Neural cell (in vitro differentiated cells): ENCODE measurements around the gene CEMP1. TPM values are rescaled to one million over a fixed set of nuclear protein-coding genes. Genes with fewer than 3 reads are reported as not detected.

ENCODE experiments used
- H2AFZ ChIP-seq: fragments of 200-600, 300-800 bp; sonication (generic), shearing (Covaris generic); 2 replicates; pipeline ENCODE4 v1.6.0; 2014; ENCODE audit warnings: low read depth, mild to moderate bottlenecking, antibody characterized with exemption, low read length, moderate library complexity
- H3F3A ChIP-seq: fragments of 200-600 bp; shearing (Covaris generic); 2 replicates; pipeline ENCODE4 v1.6.1; 2016; ENCODE audit warnings: mild to moderate bottlenecking, moderate library complexity, mixed read lengths, antibody characterized with exemption, low read length; ENCODE audit not compliant: insufficient read depth, poor library complexity, severe bottlenecking
- H3K27ac ChIP-seq: fragments of 200-600, 300-800 bp; sonication (generic), shearing (Covaris generic); 2 replicates; pipeline ENCODE4 v1.5.1; 2014; ENCODE audit warnings: mild to moderate bottlenecking, low read length, moderate library complexity
- H3K27me3 ChIP-seq: fragments of 300-800, 200-600 bp; sonication (generic), shearing (Covaris generic); 2 replicates; pipeline ENCODE4 v1.6.0; 2014; ENCODE audit warnings: mild to moderate bottlenecking, low read depth, low read length, moderate library complexity; ENCODE audit not compliant: insufficient read depth
- H3K36me3 ChIP-seq: fragments of 300-800, 200-600 bp; sonication (generic), shearing (Covaris generic); 2 replicates; pipeline ENCODE4 v1.5.1; 2014; ENCODE audit warnings: mild to moderate bottlenecking, antibody characterized with exemption, low read length, moderate library complexity; ENCODE audit not compliant: insufficient read depth
- H3K4me2 ChIP-seq: fragments of 300-800, 200-600 bp; sonication (generic), shearing (Covaris generic); 2 replicates; pipeline ENCODE4 v1.6.0; 2014; ENCODE audit warnings: mild to moderate bottlenecking, low read length
- H3K4me3 ChIP-seq: fragments of 300-800, 200-600 bp; sonication (generic), shearing (Covaris generic); 2 replicates; pipeline ENCODE4 v1.5.1; 2014; ENCODE audit warnings: mild to moderate bottlenecking, low read length, moderate library complexity
- H3K79me2 ChIP-seq: fragments of 200-600 bp; shearing (Covaris generic); replicated peaks from 2 replicates; pipeline ENCODE4 v1.6.0; 2014; ENCODE audit warnings: mild to moderate bottlenecking, low read length, moderate library complexity; ENCODE audit not compliant: insufficient read depth
- H3K9ac ChIP-seq: fragments of 300-800, 200-600 bp; sonication (generic), shearing (Covaris generic); 2 replicates; pipeline ENCODE4 v1.6.1; 2016; ENCODE audit warnings: mild to moderate bottlenecking, low read length, mixed read lengths
- H3K9me2 ChIP-seq: fragments of 200-600 bp; shearing (Covaris generic); 2 replicates; pipeline ENCODE4 v1.6.1; 2016; ENCODE audit warnings: mild to moderate bottlenecking, low read length, mixed read lengths; ENCODE audit not compliant: insufficient read depth
- H3K9me3 ChIP-seq: fragments of 200-600, 300-800 bp; sonication (generic), shearing (Covaris generic); 2 replicates; pipeline ENCODE4 v1.6.1; 2016; ENCODE audit warnings: mild to moderate bottlenecking, mixed run types, low read length, moderate library complexity, mixed read lengths
- H4K20me1 ChIP-seq: fragments of 200-600 bp; shearing (Covaris generic); 2 replicates; pipeline ENCODE4 v1.6.1; 2016; ENCODE audit warnings: mild to moderate bottlenecking, mixed run types; ENCODE audit not compliant: insufficient read depth
- EP300 ChIP-seq: fragments of 450-650 bp; conservative IDR thresholded peaks from 2 replicates; pipeline ENCODE4 v1.6.1; 2014; ENCODE audit warnings: antibody characterized with exemption, mild to moderate bottlenecking, moderate library complexity; ENCODE audit not compliant: poor library complexity, severe bottlenecking
- EZH2 ChIP-seq: fragments of 200-600, 300-800 bp; shearing (Covaris generic), sonication (generic); IDR thresholded peaks from 2 replicates; pipeline ENCODE4 v1.6.1; 2014; ENCODE audit warnings: antibody characterized with exemption, low read length, borderline replicate concordance, mild to moderate bottlenecking; ENCODE audit not compliant: insufficient read depth, poor library complexity, severe bottlenecking
- MXI1 ChIP-seq: fragments of 450-650 bp; conservative IDR thresholded peaks from 2 replicates; pipeline ENCODE4 v1.6.1; 2014; ENCODE audit warnings: antibody characterized with exemption, mild to moderate bottlenecking; ENCODE audit not compliant: poor library complexity, severe bottlenecking
- POLR2AphosphoS5 ChIP-seq: IDR thresholded peaks from 2 replicates; pipeline ENCODE4 v1.6.1; 2012
- RAD21 ChIP-seq: fragments of 450-650 bp; conservative IDR thresholded peaks from 2 replicates; pipeline ENCODE4 v1.6.1; 2014; ENCODE audit warnings: antibody characterized with exemption, mild to moderate bottlenecking, moderate library complexity
- SMC3 ChIP-seq: fragments of 450-650 bp; conservative IDR thresholded peaks from 2 replicates; pipeline ENCODE4 v1.6.1; 2014; ENCODE audit warnings: antibody characterized with exemption, mild to moderate bottlenecking, moderate library complexity; ENCODE audit not compliant: poor library complexity
- TAF1 ChIP-seq: IDR thresholded peaks from 2 replicates; pipeline ENCODE4 v1.6.1; 2012; ENCODE audit warnings: low read depth
- polyA plus RNA-seq: library from polyadenylated mRNA; depleted of rRNA; stranded (reverse); fragments of >200 nt; gene quantifications from 2 replicates; pipeline ENCODE4 v1.2.3, GENCODE V29; 2014
- TF ChIP-seq, protein P1 (sequence below): IDR thresholded peaks from 2 replicates; pipeline ENCODE4 v1.6.1; 2012; ENCODE audit warnings: borderline replicate concordance
- TF ChIP-seq, protein P2 (sequence below): fragments of 450-650 bp; IDR thresholded peaks from 2 replicates; pipeline ENCODE4 v1.5.1; 2014; ENCODE audit warnings: antibody characterized with exemption, mild to moderate bottlenecking, moderate library complexity; ENCODE audit not compliant: poor library complexity, severe bottlenecking

CEMP1 gene
- polyA plus RNA-seq, 1 donor from 2014 or later, result 0.46 TPM

DNA sequence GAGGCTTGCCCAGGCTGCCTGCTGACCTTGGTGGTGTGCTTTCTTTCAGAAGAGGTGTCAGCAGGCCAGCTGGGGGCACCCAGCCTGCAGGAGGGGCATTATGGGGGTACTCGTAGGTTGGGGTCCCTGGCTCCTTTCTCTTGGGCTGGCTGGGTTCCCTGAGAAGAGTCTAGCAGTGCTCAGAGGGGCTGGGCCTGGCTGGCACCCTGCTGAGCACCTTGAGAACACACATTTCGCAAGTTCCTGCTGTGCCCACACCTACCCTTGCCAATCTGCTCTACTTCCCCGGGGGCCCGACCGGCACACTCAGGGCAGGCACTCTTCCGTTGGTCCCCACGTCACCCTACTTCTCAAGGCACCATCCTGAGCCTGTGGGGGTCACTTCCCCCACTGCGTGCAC lies 5.1 kb downstream of the CEMP1 start:
- Histone ChIP-seq H3K79me2 (peaks cover 3% of the 10 kb centered on the region), H3K27ac (no peak overlapping the region), H3K9me2 (no peaks in the 10 kb centered on the region), H3K36me3 (no peaks in the 10 kb centered on the region), H3K27me3 (no peaks in the 10 kb centered on the region), H2AFZ (no peak overlapping the region), H3K9ac (no peak overlapping the region), H4K20me1 (no peaks in the 10 kb centered on the region), H3K9me3 (no peaks in the 10 kb centered on the region), H3K4me2 (no peak overlapping the region), H3K4me3 (no peak overlapping the region), H3F3A (no peaks in the 10 kb centered on the region)
- no peak for TF ChIP-seq RAD21
- TF ChIP-seq EP300, result no peak
- TF ChIP-seq, protein P1, sequence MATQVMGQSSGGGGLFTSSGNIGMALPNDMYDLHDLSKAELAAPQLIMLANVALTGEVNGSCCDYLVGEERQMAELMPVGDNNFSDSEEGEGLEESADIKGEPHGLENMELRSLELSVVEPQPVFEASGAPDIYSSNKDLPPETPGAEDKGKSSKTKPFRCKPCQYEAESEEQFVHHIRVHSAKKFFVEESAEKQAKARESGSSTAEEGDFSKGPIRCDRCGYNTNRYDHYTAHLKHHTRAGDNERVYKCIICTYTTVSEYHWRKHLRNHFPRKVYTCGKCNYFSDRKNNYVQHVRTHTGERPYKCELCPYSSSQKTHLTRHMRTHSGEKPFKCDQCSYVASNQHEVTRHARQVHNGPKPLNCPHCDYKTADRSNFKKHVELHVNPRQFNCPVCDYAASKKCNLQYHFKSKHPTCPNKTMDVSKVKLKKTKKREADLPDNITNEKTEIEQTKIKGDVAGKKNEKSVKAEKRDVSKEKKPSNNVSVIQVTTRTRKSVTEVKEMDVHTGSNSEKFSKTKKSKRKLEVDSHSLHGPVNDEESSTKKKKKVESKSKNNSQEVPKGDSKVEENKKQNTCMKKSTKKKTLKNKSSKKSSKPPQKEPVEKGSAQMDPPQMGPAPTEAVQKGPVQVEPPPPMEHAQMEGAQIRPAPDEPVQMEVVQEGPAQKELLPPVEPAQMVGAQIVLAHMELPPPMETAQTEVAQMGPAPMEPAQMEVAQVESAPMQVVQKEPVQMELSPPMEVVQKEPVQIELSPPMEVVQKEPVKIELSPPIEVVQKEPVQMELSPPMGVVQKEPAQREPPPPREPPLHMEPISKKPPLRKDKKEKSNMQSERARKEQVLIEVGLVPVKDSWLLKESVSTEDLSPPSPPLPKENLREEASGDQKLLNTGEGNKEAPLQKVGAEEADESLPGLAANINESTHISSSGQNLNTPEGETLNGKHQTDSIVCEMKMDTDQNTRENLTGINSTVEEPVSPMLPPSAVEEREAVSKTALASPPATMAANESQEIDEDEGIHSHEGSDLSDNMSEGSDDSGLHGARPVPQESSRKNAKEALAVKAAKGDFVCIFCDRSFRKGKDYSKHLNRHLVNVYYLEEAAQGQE, result no peak
- no peak for TF ChIP-seq MXI1
- TF ChIP-seq, protein P2, sequence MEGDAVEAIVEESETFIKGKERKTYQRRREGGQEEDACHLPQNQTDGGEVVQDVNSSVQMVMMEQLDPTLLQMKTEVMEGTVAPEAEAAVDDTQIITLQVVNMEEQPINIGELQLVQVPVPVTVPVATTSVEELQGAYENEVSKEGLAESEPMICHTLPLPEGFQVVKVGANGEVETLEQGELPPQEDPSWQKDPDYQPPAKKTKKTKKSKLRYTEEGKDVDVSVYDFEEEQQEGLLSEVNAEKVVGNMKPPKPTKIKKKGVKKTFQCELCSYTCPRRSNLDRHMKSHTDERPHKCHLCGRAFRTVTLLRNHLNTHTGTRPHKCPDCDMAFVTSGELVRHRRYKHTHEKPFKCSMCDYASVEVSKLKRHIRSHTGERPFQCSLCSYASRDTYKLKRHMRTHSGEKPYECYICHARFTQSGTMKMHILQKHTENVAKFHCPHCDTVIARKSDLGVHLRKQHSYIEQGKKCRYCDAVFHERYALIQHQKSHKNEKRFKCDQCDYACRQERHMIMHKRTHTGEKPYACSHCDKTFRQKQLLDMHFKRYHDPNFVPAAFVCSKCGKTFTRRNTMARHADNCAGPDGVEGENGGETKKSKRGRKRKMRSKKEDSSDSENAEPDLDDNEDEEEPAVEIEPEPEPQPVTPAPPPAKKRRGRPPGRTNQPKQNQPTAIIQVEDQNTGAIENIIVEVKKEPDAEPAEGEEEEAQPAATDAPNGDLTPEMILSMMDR, result no peak
- TF ChIP-seq SMC3, result no peak
- no peak for TF ChIP-seq POLR2AphosphoS5
- no peak for TF ChIP-seq TAF1
- no peak for TF ChIP-seq EZH2

DNA sequence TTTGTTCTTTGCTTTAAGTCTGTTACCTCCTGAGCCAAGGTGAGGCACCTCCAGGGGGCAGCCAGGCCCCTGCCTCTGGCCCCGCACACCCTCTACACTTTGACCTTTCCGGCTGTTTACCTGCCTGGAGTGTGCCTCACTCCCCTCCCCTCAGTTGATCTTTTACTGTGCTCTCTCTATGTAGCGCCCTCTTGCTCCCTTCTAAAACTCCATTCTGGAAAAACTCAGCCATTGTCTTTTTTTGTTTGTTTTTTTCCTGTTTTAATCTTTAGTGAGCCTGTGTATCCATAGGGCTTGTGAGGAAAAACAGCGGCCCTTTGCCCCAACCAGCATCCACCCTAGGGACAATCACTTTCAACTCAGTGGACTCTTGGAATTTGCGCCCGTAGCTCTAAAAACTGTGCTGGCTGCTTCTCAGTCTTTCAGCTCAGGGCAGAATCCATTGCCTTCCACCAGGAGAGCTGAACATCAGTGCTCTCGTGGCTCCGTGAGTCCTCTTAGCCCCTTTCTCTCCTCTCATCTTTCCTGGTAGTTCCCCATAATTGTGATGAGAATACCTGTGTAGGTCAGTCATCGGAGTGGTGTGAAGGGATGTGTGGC lies 6.8 kb downstream of the CEMP1 start:
- Histone ChIP-seq H3F3A (no peaks in the 10 kb centered on the region), H3K36me3 (no peaks in the 10 kb centered on the region), H3K4me3 (no peak overlapping the region), H3K4me2 (no peak overlapping the region), H3K79me2 (peaks cover 8% of the 10 kb centered on the region), H3K9ac (no peak overlapping the region), H3K9me2 (no peaks in the 10 kb centered on the region), H3K9me3 (no peaks in the 10 kb centered on the region), H4K20me1 (peaks cover under 1% of the 10 kb centered on the region), H3K27me3 (no peaks in the 10 kb centered on the region), H2AFZ (no peak overlapping the region), H3K27ac (no peak overlapping the region)
- TF ChIP-seq RAD21 (no peak), MXI1 (no peak), TAF1 (no peak), POLR2AphosphoS5 (no peak), SMC3 (no peak), EP300 (no peak), EZH2 (no peak)
- TF ChIP-seq, protein P1, result no peak
- TF ChIP-seq, protein P2, result no peak
